ENCODE measurements around the gene TUBB. TPM values are rescaled to one million over a fixed set of nuclear protein-coding genes. Genes with fewer than 3 reads are reported as not detected.

Gene TUBB
- total and polyA plus RNA-seq, 2 of the 8 experiments (the other 6 are each of a cell fraction or from before 2014, with no cell fraction given): 1,880 to 3,022 TPM

DNA sequence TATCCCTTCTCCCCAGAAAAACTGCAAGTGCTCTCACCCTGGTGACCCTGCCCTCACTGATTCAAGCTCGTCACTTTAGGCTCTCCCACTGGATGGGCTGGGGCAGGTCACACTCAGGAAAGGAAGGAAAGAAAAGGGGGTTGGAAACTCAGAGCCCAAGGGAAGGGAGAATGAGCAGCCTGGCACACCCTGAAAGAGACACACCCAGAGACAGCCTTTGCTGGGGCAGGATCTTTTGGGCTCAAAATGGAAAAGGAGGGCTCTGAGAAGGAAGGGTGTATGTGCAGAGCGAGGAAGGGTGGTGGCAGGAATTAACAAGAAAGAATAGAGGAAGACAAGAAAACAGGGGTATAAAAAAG is 36.2 kb upstream of the TUBB start (continued):
- TF ChIP-seq, protein P1, sequence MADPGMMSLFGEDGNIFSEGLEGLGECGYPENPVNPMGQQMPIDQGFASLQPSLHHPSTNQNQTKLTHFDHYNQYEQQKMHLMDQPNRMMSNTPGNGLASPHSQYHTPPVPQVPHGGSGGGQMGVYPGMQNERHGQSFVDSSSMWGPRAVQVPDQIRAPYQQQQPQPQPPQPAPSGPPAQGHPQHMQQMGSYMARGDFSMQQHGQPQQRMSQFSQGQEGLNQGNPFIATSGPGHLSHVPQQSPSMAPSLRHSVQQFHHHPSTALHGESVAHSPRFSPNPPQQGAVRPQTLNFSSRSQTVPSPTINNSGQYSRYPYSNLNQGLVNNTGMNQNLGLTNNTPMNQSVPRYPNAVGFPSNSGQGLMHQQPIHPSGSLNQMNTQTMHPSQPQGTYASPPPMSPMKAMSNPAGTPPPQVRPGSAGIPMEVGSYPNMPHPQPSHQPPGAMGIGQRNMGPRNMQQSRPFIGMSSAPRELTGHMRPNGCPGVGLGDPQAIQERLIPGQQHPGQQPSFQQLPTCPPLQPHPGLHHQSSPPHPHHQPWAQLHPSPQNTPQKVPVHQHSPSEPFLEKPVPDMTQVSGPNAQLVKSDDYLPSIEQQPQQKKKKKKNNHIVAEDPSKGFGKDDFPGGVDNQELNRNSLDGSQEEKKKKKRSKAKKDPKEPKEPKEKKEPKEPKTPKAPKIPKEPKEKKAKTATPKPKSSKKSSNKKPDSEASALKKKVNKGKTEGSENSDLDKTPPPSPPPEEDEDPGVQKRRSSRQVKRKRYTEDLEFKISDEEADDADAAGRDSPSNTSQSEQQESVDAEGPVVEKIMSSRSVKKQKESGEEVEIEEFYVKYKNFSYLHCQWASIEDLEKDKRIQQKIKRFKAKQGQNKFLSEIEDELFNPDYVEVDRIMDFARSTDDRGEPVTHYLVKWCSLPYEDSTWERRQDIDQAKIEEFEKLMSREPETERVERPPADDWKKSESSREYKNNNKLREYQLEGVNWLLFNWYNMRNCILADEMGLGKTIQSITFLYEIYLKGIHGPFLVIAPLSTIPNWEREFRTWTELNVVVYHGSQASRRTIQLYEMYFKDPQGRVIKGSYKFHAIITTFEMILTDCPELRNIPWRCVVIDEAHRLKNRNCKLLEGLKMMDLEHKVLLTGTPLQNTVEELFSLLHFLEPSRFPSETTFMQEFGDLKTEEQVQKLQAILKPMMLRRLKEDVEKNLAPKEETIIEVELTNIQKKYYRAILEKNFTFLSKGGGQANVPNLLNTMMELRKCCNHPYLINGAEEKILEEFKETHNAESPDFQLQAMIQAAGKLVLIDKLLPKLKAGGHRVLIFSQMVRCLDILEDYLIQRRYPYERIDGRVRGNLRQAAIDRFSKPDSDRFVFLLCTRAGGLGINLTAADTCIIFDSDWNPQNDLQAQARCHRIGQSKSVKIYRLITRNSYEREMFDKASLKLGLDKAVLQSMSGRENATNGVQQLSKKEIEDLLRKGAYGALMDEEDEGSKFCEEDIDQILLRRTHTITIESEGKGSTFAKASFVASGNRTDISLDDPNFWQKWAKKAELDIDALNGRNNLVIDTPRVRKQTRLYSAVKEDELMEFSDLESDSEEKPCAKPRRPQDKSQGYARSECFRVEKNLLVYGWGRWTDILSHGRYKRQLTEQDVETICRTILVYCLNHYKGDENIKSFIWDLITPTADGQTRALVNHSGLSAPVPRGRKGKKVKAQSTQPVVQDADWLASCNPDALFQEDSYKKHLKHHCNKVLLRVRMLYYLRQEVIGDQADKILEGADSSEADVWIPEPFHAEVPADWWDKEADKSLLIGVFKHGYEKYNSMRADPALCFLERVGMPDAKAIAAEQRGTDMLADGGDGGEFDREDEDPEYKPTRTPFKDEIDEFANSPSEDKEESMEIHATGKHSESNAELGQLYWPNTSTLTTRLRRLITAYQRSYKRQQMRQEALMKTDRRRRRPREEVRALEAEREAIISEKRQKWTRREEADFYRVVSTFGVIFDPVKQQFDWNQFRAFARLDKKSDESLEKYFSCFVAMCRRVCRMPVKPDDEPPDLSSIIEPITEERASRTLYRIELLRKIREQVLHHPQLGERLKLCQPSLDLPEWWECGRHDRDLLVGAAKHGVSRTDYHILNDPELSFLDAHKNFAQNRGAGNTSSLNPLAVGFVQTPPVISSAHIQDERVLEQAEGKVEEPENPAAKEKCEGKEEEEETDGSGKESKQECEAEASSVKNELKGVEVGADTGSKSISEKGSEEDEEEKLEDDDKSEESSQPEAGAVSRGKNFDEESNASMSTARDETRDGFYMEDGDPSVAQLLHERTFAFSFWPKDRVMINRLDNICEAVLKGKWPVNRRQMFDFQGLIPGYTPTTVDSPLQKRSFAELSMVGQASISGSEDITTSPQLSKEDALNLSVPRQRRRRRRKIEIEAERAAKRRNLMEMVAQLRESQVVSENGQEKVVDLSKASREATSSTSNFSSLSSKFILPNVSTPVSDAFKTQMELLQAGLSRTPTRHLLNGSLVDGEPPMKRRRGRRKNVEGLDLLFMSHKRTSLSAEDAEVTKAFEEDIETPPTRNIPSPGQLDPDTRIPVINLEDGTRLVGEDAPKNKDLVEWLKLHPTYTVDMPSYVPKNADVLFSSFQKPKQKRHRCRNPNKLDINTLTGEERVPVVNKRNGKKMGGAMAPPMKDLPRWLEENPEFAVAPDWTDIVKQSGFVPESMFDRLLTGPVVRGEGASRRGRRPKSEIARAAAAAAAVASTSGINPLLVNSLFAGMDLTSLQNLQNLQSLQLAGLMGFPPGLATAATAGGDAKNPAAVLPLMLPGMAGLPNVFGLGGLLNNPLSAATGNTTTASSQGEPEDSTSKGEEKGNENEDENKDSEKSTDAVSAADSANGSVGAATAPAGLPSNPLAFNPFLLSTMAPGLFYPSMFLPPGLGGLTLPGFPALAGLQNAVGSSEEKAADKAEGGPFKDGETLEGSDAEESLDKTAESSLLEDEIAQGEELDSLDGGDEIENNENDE (IDR thresholded peaks at IDR 0.05; ENCODE audit: insufficient replicate concordance, low read length): no peak
- no peak for TF ChIP-seq JUN (IDR thresholded peaks at IDR 0.05; ENCODE audit: low read depth, low read length)
- TF ChIP-seq BCL11A (IDR thresholded peaks at IDR 0.05; ENCODE audit: low read depth in 2 of 2, low read length in 2 of 2): no peak
- no peak for TF ChIP-seq CTBP2 (IDR thresholded peaks at IDR 0.05; ENCODE audit: borderline replicate concordance, insufficient read depth, insufficient read length, low read length)
- TF ChIP-seq JUND (IDR thresholded peaks at IDR 0.05; ENCODE audit: low read length): no peak
- TF ChIP-seq EP300 (IDR thresholded peaks at IDR 0.05; ENCODE audit: borderline replicate concordance in 1 of 2, low read depth in 2 of 2, low read length in 2 of 2): no peak
- no peak for TF ChIP-seq NRF1 (IDR thresholded peaks at IDR 0.05; ENCODE audit: low read depth, low read length)
- TF ChIP-seq POLR2A (IDR thresholded peaks at IDR 0.05; ENCODE audit: control extremely low read depth in 1 of 2, low read depth in 2 of 2, low read length in 2 of 2): no peak
- TF ChIP-seq FOSL1 (IDR thresholded peaks at IDR 0.05; ENCODE audit: insufficient read depth, low read depth, low read length): no peak
- TF ChIP-seq SP2 (IDR thresholded peaks at IDR 0.05; ENCODE audit: low read length): no peak
- TF ChIP-seq ZNF274 (IDR thresholded peaks at IDR 0.05; ENCODE audit: borderline replicate concordance, extremely low read depth, low read length): no peak
